Omental fat pad (tissue), 4 donors: Measurements from ENCODE around the gene GPR137. TPM values are rescaled to one million over a fixed set of nuclear protein-coding genes. Genes with fewer than 3 reads are reported as not detected.

Experiments used
- ATAC-seq: fragments of 150-250 bp; one replicate; pipeline ENCODE4 v1.9.1; 2016; ENCODE audit warnings: mild to moderate bottlenecking, moderate library complexity; ENCODE audit not compliant: low FRiP score
- DNase-seq: peaks from one replicate; pipeline ENCODE4 v3.0.0-alpha.2; 2019; ENCODE audit warnings: low spot score
- total RNA-seq, 4 donors: library from RNA; depleted of rRNA; stranded (reverse); fragments of >200 nt; gene quantifications; one replicate each; pipeline ENCODE4 v1.1.0, GENCODE V29; 2016
- TF ChIP-seq, protein P1 (sequence below), 3 donors: fragments of 450-650 bp; IDR thresholded peaks; one replicate each; pipeline ENCODE4 v1.5.1; 2016 to 2017; ENCODE audit warnings: antibody characterized with exemption in 3 of 3, mild to moderate bottlenecking in 3 of 3, moderate library complexity in 2 of 3

The GPR137 gene
- total RNA-seq, 4 donors from 2014 or later = 8.2 to 20.6 (median 12.7) TPM

DNA sequence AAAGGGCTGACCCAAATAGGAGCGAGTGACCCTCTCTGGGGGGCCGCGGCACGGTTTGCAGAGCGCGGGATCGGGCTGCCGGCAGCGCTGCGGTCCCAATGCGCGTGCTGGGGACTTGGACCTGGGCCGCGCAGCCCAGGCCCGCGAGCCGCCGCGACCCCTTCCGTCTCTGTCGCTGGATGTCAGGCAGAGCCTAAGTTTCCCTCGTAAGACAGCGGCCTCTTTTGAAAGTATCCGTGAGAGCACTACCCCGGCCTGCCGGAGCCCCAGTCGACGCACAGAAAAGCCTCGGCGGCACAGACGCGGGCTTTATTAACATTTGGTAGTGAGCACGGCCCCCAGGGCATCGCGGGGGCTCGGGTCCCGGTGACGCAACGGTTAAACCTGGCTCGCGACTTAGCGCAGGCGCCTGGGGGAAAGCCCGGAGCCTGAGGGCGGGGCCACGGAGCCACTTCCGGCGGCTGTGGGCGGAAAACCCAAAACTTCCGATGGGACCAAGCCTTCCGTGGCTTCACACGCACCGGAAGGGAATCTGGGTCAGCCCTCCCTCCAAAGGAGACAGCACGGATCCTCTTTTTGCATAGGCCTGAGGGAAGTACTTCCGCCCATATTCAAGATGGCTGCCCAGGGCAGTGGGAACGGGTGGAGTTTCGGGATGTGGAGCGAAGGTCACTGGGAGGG, 16.0 kb upstream of the GPR137 start:
- peak; percentile 94 for ATAC-seq
- TF ChIP-seq, protein P1, sequence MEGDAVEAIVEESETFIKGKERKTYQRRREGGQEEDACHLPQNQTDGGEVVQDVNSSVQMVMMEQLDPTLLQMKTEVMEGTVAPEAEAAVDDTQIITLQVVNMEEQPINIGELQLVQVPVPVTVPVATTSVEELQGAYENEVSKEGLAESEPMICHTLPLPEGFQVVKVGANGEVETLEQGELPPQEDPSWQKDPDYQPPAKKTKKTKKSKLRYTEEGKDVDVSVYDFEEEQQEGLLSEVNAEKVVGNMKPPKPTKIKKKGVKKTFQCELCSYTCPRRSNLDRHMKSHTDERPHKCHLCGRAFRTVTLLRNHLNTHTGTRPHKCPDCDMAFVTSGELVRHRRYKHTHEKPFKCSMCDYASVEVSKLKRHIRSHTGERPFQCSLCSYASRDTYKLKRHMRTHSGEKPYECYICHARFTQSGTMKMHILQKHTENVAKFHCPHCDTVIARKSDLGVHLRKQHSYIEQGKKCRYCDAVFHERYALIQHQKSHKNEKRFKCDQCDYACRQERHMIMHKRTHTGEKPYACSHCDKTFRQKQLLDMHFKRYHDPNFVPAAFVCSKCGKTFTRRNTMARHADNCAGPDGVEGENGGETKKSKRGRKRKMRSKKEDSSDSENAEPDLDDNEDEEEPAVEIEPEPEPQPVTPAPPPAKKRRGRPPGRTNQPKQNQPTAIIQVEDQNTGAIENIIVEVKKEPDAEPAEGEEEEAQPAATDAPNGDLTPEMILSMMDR (IDR thresholded peaks at IDR 0.05) = no peak
- peak; percentile 88 for DNase-seq

DNA sequence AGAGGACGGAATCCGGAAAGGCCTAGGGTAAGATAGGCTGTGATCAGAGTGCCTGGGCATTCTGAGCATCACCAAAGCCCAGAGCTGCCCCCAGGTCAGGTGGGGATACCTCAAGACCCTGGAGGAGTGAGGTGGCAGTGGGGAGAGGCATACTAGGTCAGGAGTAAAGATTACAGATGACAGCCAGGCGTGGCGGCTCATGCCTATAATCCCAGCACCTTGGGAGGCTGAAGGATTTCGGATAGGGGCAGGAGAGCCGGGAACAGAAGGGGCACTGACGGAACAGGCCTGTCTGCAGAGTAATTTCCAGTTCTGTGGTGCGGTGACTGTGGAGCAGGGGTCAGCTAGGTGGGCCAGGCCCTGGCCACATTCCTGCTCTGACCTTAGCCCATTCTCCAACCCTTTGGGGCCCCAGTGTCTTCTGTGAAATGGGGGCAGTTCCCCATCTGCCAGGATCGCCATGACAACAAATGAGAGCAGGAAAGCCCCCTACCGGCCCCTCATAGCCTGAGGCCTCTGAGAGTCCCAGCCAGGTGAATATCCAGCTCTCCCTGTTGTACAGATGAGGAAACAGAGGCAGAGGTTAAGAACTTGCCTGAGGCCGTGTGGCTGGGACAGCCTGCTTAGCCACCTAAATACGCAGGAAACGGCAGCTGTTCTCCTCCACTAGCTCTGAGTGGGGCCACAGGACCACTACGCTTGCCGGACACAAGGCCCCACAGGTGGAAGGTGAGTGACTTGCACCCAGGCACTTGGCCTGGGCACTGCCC, 10.4 kb upstream of the GPR137 start:
- no peak for ATAC-seq
- TF ChIP-seq, protein P1 (IDR thresholded peaks at IDR 0.05) = no peak
- no peak for DNase-seq

DNA sequence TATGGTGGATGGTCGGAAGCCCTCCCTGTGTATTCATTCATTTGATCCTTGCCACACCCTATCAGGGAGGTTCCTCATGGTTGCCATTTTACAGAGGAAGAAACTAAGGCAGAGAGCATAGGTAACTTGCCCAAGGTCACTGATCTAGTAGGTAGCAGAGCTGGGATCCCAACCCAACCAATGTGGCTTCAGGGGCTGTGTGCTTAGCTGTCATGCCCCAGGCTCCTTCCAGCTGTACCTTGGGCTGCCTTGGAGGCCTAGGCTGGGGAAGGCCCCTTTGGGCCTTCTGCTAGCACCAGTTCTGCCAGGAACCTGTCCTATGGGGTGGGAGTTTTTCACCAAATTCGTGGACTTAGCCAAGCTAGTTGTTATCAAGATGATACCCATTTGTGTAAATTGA, 9.8 kb upstream of the GPR137 start:
- no peak for DNase-seq
- ATAC-seq = no peak
- TF ChIP-seq, protein P1 (IDR thresholded peaks at IDR 0.05) = no peak

DNA sequence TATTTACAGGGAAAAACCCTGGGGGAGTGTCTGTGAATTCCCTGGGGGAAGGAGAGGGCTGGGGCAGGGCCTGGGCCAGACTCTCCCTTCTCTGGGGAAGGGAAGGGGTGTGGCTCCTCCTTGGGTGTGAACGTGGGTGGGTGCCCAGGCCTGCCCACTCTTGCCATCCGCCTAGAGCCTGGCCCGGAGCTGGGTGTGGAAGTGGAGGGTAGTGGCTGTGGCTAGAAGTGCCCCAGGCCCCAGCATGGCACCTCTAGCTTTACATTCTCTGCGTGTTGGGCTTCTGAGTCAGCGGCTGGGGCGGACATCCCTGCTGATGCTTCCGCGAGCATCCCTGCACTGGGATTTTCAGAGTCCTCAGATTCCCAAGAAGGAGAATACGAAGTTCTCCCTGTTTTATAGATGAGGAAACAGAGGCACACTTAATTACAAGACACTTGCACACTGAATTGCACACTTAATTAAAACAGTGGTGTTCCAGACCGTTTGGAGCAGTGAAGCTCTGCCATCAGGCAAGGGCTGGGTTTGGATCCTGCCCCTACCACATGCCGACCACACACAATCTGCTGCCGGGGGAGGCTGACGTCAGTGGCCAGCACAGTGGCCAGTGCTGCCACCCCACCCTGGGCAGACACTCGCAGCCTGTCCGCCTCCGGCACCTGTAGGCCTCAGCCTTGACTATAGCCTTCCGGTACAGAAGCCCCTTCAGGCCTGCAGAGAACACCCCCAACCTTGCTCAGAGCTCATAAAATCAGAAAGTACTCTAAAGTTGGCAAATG, 8.8 kb upstream of the GPR137 start:
- TF ChIP-seq, protein P1 (IDR thresholded peaks at IDR 0.05) = no peak
- peak; percentile 67 for ATAC-seq

DNA sequence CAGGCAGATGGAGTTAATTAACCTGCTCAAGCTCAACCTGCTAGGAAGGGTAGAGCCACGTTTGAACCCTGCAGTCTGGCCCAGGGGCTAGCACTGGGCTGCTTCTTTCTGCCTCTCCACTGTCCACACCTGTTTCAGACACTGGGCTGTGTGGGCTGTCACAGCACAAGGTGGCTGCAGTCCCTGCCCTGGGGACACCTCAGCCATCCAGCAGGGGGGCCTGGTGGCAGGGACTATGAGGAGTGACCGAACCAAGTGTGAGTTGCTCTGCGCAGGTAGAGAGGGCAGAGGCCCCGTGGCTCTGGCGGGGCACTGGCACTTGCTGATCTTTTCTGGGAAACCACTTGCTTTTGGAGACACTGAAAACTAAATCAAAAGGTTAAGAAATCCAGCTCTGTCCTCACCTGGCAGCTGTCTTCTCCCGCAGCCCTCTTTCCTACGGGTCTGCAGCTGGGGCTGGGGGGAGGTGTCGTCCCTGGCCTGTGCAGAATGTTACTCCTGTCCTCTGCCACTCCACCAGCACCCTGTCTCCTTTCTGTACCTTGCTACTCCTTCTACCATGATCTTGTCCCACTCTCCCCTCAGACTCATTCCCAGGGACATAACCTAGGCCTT, 7.0 kb upstream of the GPR137 start:
- DNase-seq = no peak
- TF ChIP-seq, protein P1 (IDR thresholded peaks at IDR 0.05) = no peak
- ATAC-seq = no peak

More for the DNA sequence above, 8.8 kb upstream of the GPR137 start:
- no peak for DNase-seq

DNA sequence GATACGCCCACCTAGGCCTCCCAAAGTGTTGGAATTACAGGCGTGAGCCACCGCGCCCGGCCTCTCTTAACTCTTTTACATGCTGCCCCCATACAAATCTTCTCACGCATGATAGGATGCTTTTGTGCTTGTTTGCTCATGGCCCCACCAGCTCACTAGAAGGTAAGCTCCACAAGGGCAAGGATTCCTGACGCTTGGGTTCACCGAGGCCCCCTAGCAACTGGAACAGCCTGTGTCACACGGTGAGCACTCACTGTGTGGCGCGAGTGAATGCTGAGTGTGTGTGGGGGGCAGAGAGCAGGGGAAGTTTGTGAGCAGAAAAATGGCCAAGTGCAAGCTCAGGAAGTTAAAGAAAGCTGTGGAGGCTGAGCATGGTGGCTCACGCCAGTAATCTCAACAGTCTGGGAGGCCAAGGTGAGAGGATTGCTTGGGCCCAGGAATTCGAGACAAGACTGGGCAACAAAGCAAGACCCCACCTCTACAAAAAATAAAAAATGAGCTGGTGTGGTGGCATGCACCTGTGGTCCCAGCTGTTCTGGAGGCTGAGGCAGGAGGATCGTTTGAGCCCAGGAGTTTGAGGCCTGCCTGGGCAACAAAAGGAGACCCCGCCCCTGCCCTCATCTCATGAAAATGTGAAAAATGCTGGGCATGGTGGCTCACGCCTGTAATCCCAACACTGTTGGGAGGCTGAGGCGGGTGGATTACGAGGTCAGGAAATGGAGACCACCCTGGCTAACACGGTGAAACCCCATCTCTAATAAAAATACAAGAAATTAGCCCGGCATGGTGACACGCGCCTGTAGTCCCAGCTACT, 3.5 kb upstream of the GPR137 start:
- TF ChIP-seq, protein P1 (IDR thresholded peaks at IDR 0.05) = no peak
- no peak for DNase-seq
- ATAC-seq = no peak
